OCI-LY3 (cell line): Measurements from ENCODE around the gene PLEKHA6.

Source experiments
- CTCF ChIP-seq: fragments of 200-600, 300-600 bp; sonication (generic); IDR thresholded peaks from 2 replicates; pipeline ENCODE4 v1.5.1; 2014; ENCODE audit warnings: antibody characterized with exemption, low read length, low read depth
- EZH2phosphoT487 ChIP-seq: fragments of 200-600 bp; shearing (Covaris generic); IDR thresholded peaks from 2 replicates; pipeline ENCODE4 v1.6.1; 2018; ENCODE audit warnings: antibody characterized with exemption, mixed run types, low read depth

DNA sequence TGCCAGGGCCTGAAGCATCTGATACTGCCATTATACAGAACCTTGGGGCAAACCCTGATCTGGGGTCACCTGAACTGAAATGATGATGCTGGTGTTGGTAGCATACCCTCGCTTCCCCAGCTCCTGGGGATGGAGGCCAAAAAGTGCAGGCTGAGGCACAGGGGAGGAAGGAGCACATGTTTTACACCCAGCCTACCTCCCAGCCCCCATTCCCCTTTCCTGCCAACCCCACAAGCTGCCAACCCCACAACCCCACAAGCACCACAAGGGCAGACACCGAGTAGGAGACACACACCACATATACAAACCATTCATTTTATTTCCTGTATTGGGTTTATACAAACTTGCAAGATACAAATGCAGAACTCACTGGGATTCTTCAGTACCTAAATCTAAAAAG, 141.2 kb downstream of the PLEKHA6 start:
- TF ChIP-seq CTCF, result no peak
- TF ChIP-seq EZH2phosphoT487, result no peak
